ENCODE results near the gene LPP. TPM values are rescaled to one million over a fixed set of nuclear protein-coding genes. Genes with fewer than 3 reads are reported as not detected.

Gene LPP
- total and polyA plus RNA-seq, 10 of the 15 experiments (the other 5 are each of a cell fraction or from before 2014, with no cell fraction given), result under 0.01 to 0.62 (median 0.03) TPM

- H2AFZ ChIP-seq (ENCODE audit: control insufficient read depth, low read depth, low read length), result no peak overlapping the region
- no TSS peak for BruUV-seq (replicated peaks)
- POLR2A ChIA-PET, result no interaction called here
- DNase-seq (ENCODE audit: low read depth, low spot score) (no peak), FAIRE-seq (no peak), ATAC-seq (no peak)
- WGBS (ENCODE audit: insufficient coverage, insufficient replicate concordance, low lambda C conversion rate, missing lambda C conversion rate), result 14% methylated on average over 3 of the region's 3 CpGs
- intact Hi-C loops (cut with micrococcal nuclease; ENCODE audit: unreplicated experiment) (no loop called here), in situ Hi-C loops (cut with MboI) (no loop called here)
- RAD21 ChIA-PET (ENCODE audit: unreplicated experiment), result no interaction called here
- H3K4me1 ChIP-seq (ENCODE audit: control insufficient read depth, insufficient read depth, low read length), result no peaks in the 10 kb centered on the region
- H3K27ac ChIP-seq (ENCODE audit: control insufficient read depth, insufficient read depth), result no peak overlapping the region
- no peak overlapping the region for H3K9ac ChIP-seq (ENCODE audit: control insufficient read depth, insufficient read depth, low read length)
- no peaks in the 10 kb centered on the region for H3K36me3 ChIP-seq (ENCODE audit: control insufficient read depth in 2 of 2, insufficient read depth in 2 of 2, low read length in 1 of 2)
- CTCF ChIA-PET, result no interaction called here
- 0 out of 2 replicates have a peak overlapping the region, but pooled peaks have one; percentile 9 for H3K4me2 ChIP-seq (ENCODE audit: control insufficient read depth, insufficient read depth)
- SMC1A ChIA-PET (ENCODE audit: uncharacterized antibody, unreplicated experiment), result no interaction called here
- H3K4me3 ChIP-seq, result no peak overlapping the region
- no peaks in the 10 kb centered on the region for H3K79me2 ChIP-seq (ENCODE audit: control insufficient read depth, insufficient read depth, low read length)
- H4K20me1 ChIP-seq (ENCODE audit: control insufficient read depth, insufficient read depth), result no peaks in the 10 kb centered on the region
- H3K27me3 ChIP-seq (replicated peaks in 1 of 2; ENCODE audit: control insufficient read depth in 2 of 2, insufficient read depth in 2 of 2, low read length in 1 of 2), result no peaks in the 10 kb centered on the region
- TF ChIP-seq ZNF24 (IDR thresholded peaks at IDR 0.05) (no peak), EP300 (IDR thresholded peaks at IDR 0.05; ENCODE audit: borderline replicate concordance in 1 of 2, control insufficient read depth in 1 of 2, low read depth in 2 of 2, low read length in 2 of 2) (no peak), SMAD5 (IDR thresholded peaks at IDR 0.05; ENCODE audit: low read depth) (no peak), PAX5 (IDR thresholded peaks at IDR 0.05; ENCODE audit: borderline replicate concordance, low read depth, low read length) (no peak), USF2 (IDR thresholded peaks at IDR 0.05; ENCODE audit: borderline replicate concordance, low read depth, low read length) (no peak), EED (IDR thresholded peaks at IDR 0.05; ENCODE audit: low read depth) (no peak), JUNB (IDR thresholded peaks at IDR 0.05) (no peak), CBX5 (IDR thresholded peaks at IDR 0.05; ENCODE audit: low read depth) (no peak), NFIC (IDR thresholded peaks at IDR 0.05; ENCODE audit: low read depth, low read length) (no peak)
- H3K9me3 ChIP-seq (replicated peaks; ENCODE audit: control insufficient read depth, insufficient read depth, low read length), result no peaks in the 10 kb centered on the region
These were observed 529.1 kb downstream of the LPP start for GRCh38 chr3:188683032-188683521.

All from GM12878 (cell line).